RWPE2 (cell line): ENCODE data around the gene HDAC4.

ENCODE experiments used
- ATAC-seq: fragments of 200-7000 bp; cut with Tn5 transposase; 3 replicates; pipeline ENCODE4 v1.9.1; 2021; ENCODE audit warnings: low read depth
- DNase-seq: peaks from one replicate; pipeline ENCODE4 v3.0.0-alpha.2; 2020; ENCODE audit warnings: low spot score
- H3K27ac ChIP-seq: fragments of 450-650 bp; 2 replicates; pipeline ENCODE4 v1.5.1; 2017; ENCODE audit warnings: mild to moderate bottlenecking; ENCODE audit not compliant: poor library complexity, severe bottlenecking
- H3K27me3 ChIP-seq: fragments of 250-450 bp; sonication (Bioruptor Pico); 2 replicates; pipeline ENCODE4 v1.5.1; 2021; ENCODE audit warnings: mild to moderate bottlenecking, moderate library complexity; ENCODE audit not compliant: insufficient read depth, poor library complexity, severe bottlenecking
- H3K36me3 ChIP-seq: fragments of 250-450 bp; sonication (Bioruptor Pico); 2 replicates; pipeline ENCODE4 v1.5.1; 2020; ENCODE audit warnings: low read depth, mild to moderate bottlenecking, moderate library complexity
- H3K4me1 ChIP-seq: fragments of 250-450 bp; sonication (Bioruptor Pico); 2 replicates; pipeline ENCODE4 v1.5.1; 2021; ENCODE audit warnings: mild to moderate bottlenecking, moderate library complexity; ENCODE audit not compliant: insufficient read depth, poor library complexity, severe bottlenecking
- H3K4me3 ChIP-seq: fragments of 250-450 bp; sonication (Bioruptor Pico); 2 replicates; pipeline ENCODE4 v1.5.1; 2021; ENCODE audit warnings: mild to moderate bottlenecking, moderate library complexity; ENCODE audit not compliant: severe bottlenecking
- H3K9me3 ChIP-seq: fragments of 250-450 bp; sonication (Bioruptor Pico); 2 replicates; pipeline ENCODE4 v1.5.1; 2021; ENCODE audit warnings: mild to moderate bottlenecking, moderate library complexity; ENCODE audit not compliant: severe bottlenecking
- TF ChIP-seq, protein P1 (sequence below): fragments of 450-650 bp; IDR thresholded peaks from one replicate; pipeline ENCODE4 v1.5.1; 2017; ENCODE audit warnings: mild to moderate bottlenecking, moderate library complexity; ENCODE audit not compliant: poor library complexity, severe bottlenecking

HDAC4 gene

DNA sequence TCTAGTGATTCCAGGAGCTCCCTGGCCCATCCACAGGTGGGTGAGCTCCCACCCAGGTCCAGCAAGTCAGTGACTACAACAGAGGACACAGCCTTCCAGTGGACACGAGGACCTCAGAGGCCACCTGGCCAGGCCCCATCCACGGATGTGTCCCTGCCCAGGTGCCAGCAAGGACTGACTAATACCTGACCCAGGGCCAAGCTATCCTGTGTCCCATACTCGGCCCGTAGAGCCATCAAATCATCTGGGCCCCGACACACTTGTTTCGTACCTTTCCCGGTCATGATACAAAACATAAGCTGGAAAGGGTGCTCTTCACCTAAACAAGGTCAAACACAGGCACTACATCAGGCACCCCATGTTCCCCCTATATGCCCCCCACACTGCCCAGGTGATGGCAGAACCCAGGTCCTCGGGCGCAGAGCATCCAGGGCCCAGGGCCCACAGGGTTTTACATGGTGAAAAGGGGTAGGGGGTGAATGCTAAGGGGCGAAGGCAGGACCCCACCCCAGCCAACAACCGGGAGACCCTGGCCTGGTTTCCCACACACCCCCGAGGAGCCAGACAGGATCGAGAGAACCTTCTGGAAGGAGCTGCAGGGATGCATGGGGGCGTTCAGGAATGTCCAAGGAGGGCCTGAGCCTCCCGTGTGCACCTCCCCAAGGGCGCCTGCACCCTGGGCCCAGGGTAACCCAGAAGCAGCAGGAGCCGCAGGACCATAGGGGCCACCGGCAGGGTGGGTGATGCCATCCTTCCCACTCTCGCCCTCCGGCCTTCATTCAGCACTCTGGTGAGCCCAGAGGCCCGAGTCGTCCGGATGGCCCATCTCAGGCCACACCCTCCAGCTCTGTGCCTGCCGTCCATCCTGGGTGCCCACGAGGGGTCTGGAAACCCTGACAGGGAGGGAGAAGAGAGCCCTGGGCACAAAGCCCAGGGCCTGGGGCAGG lies 94.3 kb downstream of the HDAC4 start:
- H3K27ac ChIP-seq = no peak overlapping the region
- TF ChIP-seq, protein P1, sequence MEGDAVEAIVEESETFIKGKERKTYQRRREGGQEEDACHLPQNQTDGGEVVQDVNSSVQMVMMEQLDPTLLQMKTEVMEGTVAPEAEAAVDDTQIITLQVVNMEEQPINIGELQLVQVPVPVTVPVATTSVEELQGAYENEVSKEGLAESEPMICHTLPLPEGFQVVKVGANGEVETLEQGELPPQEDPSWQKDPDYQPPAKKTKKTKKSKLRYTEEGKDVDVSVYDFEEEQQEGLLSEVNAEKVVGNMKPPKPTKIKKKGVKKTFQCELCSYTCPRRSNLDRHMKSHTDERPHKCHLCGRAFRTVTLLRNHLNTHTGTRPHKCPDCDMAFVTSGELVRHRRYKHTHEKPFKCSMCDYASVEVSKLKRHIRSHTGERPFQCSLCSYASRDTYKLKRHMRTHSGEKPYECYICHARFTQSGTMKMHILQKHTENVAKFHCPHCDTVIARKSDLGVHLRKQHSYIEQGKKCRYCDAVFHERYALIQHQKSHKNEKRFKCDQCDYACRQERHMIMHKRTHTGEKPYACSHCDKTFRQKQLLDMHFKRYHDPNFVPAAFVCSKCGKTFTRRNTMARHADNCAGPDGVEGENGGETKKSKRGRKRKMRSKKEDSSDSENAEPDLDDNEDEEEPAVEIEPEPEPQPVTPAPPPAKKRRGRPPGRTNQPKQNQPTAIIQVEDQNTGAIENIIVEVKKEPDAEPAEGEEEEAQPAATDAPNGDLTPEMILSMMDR = no peak
- peak; percentile 41 for DNase-seq

DNA sequence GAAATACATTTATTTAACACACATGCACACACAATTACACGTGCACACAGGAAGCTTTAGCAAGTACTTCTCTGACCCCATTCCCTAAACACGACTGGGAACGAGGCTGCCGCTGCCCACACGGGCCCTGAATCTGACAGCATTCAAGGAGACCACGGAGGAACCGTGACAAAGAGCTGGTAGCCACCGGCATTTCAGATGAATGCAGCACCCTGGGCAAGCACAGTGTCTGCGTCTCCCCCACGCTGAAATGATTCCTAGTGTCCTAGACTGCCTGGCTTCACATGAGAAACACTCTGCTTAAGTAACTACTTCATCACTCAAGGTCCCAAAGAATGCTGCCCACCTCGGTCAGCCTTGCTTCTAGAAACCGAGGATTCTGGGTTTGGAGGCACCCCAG lies 95.0 kb downstream of the HDAC4 start:
- no peak for DNase-seq
- Histone ChIP-seq H3K36me3 (no peaks in the 10 kb centered on the region), H3K4me3 (no peak overlapping the region), H3K27me3 (no peaks in the 10 kb centered on the region), H3K9me3 (no peaks in the 10 kb centered on the region), H3K27ac (no peak overlapping the region), H3K4me1 (no peaks in the 10 kb centered on the region)
- TF ChIP-seq, protein P1 = no peak
- no peak for ATAC-seq

More for the DNA sequence above, 94.3 kb downstream of the HDAC4 start:
- no peak for ATAC-seq
- Histone ChIP-seq H3K4me1 (no peaks in the 10 kb centered on the region), H3K27me3 (no peaks in the 10 kb centered on the region), H3K4me3 (no peak overlapping the region), H3K36me3 (no peaks in the 10 kb centered on the region), H3K9me3 (no peaks in the 10 kb centered on the region)

DNA sequence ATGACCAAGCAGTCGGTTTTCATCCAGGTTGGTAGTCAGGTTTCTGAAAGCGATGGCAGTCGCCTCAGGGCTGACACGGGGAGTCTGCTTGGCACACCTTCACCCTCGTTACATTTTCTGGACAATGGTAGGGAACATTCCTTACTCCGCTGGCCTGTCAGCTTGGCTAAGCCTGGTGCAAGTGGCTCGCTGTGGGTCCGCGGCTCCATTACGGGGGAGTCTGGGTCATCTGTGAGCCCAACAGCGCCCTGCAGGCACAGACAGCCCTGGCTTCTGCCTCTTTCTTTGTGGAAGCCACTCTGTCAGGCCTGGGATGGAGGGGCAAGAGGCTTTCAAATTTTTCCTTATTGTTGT lies 95.6 kb downstream of the HDAC4 start:
- Histone ChIP-seq H3K27me3 (no peaks in the 10 kb centered on the region), H3K4me1 (no peaks in the 10 kb centered on the region), H3K36me3 (no peaks in the 10 kb centered on the region), H3K4me3 (no peak overlapping the region), H3K9me3 (no peaks in the 10 kb centered on the region), H3K27ac (no peak overlapping the region)
- ATAC-seq (no peak), DNase-seq (no peak)
- TF ChIP-seq, protein P1 = no peak

DNA sequence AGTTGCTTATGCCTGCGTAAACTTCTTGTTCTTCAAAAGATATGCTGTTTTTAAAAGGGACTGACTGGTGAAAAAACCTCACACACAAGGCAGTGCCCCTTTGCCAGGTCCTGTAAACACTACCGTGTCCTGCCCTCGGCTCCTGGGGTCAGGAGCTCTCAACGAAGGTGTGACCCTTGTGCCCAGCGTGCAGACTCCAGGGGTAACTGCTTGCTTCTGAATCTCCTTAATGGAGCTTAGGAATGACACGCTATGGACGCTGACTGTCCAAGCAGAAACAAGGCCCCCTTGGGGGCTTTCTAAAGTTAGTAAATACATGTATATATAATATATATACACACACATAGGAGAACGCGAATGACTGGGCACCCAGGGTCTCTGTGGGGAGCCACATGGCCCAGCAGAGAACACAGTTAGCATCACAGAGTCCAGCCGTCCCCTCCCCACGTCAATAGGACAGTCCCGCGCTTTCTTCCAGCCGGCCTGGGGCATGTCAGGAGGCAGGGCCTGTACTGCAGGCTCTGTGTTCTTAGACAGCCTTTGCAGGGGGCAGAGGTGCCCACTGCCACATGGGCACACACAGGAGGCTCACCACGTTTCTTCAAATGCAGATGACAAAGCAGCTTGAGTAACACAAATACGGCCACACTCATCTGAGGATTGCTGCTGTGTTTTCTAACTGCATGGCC lies 96.1 kb downstream of the HDAC4 start:
- Histone ChIP-seq H3K27me3 (no peaks in the 10 kb centered on the region), H3K4me1 (no peaks in the 10 kb centered on the region), H3K9me3 (no peaks in the 10 kb centered on the region), H3K36me3 (no peaks in the 10 kb centered on the region), H3K4me3 (no peak overlapping the region), H3K27ac (no peak overlapping the region)
- DNase-seq (no peak), ATAC-seq (no peak)
- TF ChIP-seq, protein P1 = no peak
